ENCODE data around the gene WDR62.

GRCh38 chr19:36047835-36048234 is 6.9 kb upstream of the WDR62 start:
- TF ChIP-seq CTCF (IDR thresholded peaks at IDR 0.05) (no peak), POLR2A (IDR thresholded peaks at IDR 0.05) (no peak)
